NCI-H1048 (cell line): Measurements from ENCODE around the gene SORCS1.

Source experiments
- DNase-seq: peaks from one replicate; lab custom pipeline; 2025; lab: John Stamatoyannopoulos, UW

Gene SORCS1

GRCh38 chr10:107104026-107104652 is 60.4 kb downstream of the SORCS1 start:
- DNase-seq: no peak

GRCh38 chr10:107103174-107104025 is 61.1 kb downstream of the SORCS1 start:
- DNase-seq: no peak

DNA sequence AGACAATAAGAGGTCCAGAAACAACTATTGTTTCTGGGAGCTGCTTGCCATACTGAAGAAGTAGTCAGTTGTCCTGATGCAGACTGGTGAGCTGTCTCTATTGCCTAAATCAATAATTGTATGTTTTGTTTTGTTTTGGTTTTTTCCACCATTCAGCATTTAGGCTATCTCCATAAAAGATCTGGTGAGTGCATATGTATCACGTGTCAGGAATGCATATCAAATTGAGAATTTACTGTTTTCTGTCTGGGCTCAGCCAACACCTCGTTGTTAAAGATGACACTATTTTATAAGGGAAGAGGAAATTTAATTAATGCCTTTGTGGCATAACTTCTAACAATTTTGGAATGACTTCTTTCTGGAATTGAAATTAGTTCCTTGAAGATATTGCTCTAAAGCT is 66.2 kb downstream of the SORCS1 start:
- DNase-seq: no peak

DNA sequence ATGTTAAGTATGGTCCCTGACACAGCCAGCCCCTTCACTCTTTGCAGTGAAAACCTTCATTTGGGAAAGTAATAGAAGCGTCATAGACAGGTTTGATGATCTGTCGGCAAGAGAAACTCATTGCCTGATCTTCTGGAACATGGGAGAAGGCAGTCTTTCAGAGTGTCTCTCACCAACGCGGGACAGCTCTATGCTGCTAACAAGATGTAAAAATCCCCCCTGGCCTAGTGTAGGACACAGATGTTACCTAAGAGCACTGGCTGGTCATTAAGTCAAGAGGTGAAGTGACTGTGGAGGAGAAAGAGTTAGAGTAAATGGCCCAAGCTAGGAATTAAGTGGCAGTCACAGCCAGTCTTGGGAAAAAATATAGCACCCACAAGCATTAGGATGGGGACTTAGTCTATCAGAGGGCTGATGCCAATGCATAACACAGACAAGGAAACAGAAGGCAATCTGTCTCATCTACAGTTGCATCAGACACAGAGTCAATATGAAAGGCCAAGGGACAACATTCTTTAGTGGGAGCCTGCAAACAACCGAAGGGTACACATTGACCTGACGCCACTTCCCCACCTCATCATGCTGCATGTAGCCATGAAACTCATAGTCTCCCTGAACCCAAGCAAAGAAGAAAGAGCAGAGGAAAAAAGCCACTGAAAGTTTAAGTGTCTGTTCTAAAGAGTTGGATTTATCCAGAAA is 69.5 kb downstream of the SORCS1 start:
- DNase-seq: no peak

DNA sequence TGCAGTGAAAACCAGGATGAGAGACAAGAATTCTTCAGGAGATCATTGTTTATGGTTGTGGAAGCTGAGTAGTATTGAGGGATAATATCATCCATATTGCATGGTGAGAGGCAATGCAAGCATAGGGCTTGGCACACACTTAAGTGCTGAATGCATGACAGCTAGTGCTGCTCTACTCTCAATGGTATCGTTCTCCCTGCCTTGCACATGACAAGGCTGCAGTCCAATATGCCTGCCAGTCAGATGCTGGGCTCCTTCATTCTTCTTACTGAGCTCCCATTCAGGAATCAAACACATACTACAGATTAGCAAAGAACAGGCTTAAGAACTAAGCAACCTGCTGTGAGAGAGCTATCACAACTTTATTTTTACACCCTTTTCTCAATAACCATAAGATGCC is 72.2 kb downstream of the SORCS1 start:
- no peak for DNase-seq

- no peak for DNase-seq
These were observed 73.4 kb downstream of the SORCS1 start for GRCh38 chr10:107091126-107091525.

DNA sequence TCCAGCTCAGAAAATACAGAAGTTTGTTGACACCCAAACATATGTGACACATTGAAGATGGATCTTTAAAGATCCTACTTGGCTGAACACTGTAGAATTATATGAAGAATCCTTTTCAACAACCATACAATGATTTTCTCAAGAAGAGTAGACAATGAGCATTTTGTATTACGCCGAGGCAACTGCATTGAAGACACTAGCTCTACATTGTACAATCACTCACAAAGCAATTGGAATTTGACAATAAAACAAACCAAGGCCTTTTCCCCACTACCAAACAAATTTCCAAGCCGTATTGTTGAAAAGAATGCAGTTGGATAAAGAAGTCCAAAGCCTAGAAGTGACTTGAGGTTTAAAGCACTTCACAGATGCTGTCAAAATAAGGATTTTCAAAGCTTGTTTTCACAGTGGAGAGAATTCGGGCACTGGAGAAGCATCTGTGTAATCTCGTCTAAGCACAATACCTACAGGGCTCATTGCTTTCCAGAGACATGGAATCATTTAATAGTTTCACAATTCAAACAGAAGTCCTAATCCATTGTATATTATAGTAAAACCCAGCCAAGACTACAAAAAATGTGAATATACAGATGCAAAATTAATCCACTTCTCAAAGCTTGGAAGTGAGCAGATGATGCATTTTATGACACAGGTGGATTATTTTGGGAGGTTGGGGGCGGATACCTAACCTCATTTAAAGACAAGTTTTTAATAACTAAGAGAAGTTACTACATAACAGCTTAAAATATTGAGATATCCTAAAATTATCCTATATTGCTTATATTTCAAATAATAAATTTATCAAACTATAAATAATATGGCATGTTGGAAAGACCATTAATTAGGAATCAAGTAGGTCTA is 78.6 kb downstream of the SORCS1 start:
- no peak for DNase-seq

DNA sequence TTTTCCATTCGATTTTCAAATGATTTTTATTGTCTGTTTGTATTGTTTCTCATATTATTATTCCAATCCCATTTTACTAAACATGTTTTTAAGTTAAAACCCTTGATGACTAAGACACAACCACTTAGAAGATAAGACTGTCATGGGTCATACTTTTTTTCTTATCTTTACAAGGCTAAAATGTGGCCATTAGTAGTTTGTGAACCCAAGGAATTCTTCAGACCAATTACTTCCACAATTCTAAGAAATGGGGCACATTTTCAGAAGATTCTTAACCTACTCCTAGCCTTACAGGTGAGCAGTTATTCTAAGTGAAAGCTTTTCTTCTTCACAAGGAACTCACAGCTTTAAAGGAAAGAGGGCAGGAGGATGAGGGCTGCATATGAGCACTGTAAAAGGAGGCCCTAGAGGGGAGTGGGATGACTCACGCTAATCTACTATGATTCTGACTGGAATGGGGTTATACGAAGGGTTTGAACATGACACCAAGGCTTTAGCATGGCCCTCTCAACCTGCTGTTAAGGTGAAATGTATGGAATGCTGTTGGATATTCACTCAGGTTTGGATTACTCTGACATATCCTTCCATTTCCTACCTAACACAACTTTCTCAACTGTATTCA is 81.0 kb downstream of the SORCS1 start:
- no peak for DNase-seq

DNA sequence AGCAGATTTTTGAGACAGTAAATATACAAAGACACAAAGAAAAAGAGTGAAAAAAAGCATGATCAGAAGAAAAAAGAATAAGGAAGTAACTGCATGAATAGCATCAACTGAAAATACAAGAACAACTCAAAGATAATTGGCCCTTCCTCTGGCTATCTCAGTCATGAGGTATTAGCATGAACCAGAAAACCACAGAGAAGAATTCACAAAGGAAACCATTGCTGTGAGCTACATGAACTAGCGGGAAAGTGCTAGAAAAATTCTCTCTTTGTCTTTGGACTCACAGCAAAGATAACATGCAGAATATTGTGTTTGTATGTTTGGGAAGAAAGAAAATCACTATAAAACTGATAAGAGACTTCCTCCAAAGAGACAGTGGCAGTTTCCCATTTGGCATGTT is 82.9 kb downstream of the SORCS1 start:
- DNase-seq: no peak

DNA sequence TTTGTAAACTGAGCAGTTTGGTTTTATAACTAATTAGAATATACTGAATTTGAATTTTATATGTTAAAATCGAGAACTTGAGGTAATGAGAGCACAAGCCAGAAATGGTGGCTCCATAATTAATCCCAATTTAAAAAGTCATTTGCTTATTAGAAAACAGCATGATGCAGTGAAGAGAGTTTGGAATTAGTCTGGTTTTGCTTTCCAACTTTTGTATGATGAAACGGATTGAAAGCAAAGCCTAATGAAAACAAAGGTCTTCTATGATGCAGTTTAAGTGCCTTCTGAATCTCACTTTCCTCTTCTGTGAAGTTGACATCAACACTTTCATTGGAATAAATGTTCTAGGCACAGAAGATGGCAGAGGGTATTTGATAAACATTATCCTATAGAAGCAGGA is 89.4 kb downstream of the SORCS1 start:
- DNase-seq: no peak

DNA sequence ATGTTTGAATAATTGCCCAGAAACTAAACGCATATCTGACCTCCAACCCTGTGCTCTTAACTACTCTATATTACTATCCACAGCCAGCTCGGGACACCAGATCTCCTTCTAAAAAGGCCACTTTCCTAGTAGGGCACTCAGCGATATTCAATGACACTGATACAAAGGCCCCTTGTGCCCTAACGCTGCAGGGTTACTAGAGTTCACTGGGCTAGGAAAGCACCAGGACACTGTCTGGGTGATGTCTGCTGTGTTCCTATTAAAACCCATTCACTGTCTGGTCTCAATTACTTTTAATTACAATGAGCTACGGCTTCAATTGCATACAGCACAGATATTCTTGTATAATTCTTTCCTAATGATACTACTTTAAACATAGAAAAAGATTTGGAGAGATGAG is 91.7 kb downstream of the SORCS1 start:
- no peak for DNase-seq

GRCh38 chr10:107072028-107072427 is 92.5 kb downstream of the SORCS1 start:
- DNase-seq: no peak

GRCh38 chr10:107071301-107071700 is 93.2 kb downstream of the SORCS1 start:
- no peak for DNase-seq

- no peak for DNase-seq
These were observed 96.7 kb downstream of the SORCS1 start for GRCh38 chr10:107067843-107068242.

- no peak for DNase-seq
These were observed 100.4 kb downstream of the SORCS1 start for GRCh38 chr10:107064075-107064474.

DNA sequence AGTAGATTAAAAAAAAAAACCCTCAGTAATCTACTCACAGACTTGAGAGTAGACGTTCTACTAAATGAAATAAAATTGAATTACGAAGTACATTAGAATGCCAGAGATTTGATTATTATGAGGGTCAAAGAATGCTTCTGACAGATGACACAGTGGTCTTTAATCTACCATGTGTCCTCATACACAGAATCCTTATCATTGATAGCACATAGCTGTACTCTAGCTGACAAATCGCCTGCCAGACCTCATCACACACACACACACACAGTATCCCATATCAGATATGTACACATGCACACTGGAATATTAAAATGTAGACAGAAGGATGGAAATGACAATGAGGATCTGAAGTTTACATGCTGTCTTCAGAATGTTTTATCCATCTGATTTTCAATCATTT is 104.6 kb downstream of the SORCS1 start:
- no peak for DNase-seq

GRCh38 chr10:107059068-107059804 is 105.3 kb downstream of the SORCS1 start:
- DNase-seq: no peak

DNA sequence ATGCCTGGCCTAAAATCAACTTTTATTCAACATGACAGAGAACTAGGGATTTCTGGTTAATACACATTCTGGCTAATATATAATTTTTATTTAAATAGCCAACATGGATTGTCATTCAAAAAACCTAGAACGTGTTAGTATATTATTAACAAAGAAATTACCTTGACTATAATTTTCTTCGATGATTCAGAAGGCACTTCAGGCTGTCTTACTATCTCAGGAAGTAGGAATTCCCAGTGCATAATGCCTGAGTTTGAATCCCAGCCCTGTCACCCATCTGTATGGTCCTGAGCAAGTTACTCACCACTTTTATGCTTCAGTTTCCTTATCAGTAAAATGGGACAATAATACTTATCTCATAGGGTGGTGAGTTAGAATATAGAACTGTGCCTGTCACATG is 106.2 kb downstream of the SORCS1 start:
- no peak for DNase-seq

- DNase-seq: no peak
These were observed 108.3 kb downstream of the SORCS1 start for GRCh38 chr10:107056182-107056581.

DNA sequence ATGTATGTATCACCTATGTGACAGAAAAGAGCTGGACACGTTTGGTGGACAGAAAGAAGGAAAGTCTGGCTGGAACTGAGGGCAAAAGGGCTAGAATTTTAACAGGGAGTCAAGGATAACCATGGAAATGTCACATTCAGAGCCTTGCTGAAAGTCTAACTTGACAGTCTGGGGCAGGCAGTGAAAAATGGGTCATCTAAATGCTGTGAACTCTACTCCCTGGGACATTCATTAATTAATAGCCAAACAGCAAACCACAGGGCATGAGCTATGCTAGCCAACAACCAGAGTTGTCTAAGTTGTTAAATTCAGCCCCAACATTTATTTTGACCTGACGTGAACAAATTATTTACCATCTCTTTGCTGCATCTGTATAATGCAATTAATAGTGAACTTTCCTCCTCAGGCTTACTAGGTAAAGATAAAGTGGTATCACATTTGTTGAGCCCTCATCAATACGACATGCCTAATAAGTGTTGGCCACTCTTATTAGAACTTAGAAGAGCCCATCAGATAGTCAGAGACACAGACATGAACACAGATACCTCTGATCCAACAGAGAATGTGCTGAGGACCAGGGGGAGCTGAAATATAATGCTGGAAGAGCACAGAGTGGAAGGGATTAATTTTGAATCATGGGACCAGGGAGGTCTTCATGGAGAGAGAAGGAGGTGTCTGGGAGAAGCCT is 109.9 kb downstream of the SORCS1 start:
- no peak for DNase-seq
